Mucosa of stomach (tissue), 1 donor: ENCODE measurements around the gene SH3BP4.

Experiments used
- H3K27me3 ChIP-seq: one replicate; pipeline ENCODE4 v1.7.0; 2013; ENCODE audit warnings: mild to moderate bottlenecking, low read length; ENCODE audit not compliant: control insufficient read depth, insufficient read depth
- H3K36me3 ChIP-seq: one replicate; pipeline ENCODE4 v1.7.0; 2013; ENCODE audit warnings: low read length; ENCODE audit not compliant: control insufficient read depth, insufficient read depth
- H3K4me1 ChIP-seq: one replicate; pipeline ENCODE4 v1.7.0; 2013; ENCODE audit warnings: mild to moderate bottlenecking, low read length; ENCODE audit not compliant: control insufficient read depth, insufficient read depth
- H3K4me3 ChIP-seq: one replicate; pipeline ENCODE4 v1.7.0; 2013; ENCODE audit warnings: low read length
- H3K9ac ChIP-seq: one replicate; pipeline ENCODE4 v1.7.0; 2013; ENCODE audit warnings: mild to moderate bottlenecking, low read length, moderate library complexity
- H3K9me3 ChIP-seq: one replicate; pipeline ENCODE4 v1.7.0; 2013; ENCODE audit warnings: mild to moderate bottlenecking, low read length, moderate library complexity; ENCODE audit not compliant: control insufficient read depth
- donor health status: Pancreatic carcinoma.

Gene SH3BP4

GRCh38 chr2:235094457-235094856, 142.6 kb downstream of the SH3BP4 start:
- no peaks in the 10 kb centered on the region for H3K4me1 ChIP-seq
- H3K27me3 ChIP-seq = no peaks in the 10 kb centered on the region
- no peaks in the 10 kb centered on the region for H3K36me3 ChIP-seq
- H3K9me3 ChIP-seq = no peaks in the 10 kb centered on the region
- H3K4me3 ChIP-seq = no peak overlapping the region
- no peak overlapping the region for H3K9ac ChIP-seq

- H3K9me3 ChIP-seq = no peaks in the 10 kb centered on the region
- H3K9ac ChIP-seq = no peak overlapping the region
- H3K4me3 ChIP-seq = no peak overlapping the region
- H3K4me1 ChIP-seq = no peaks in the 10 kb centered on the region
- H3K36me3 ChIP-seq = no peaks in the 10 kb centered on the region
- no peaks in the 10 kb centered on the region for H3K27me3 ChIP-seq
Measured at GRCh38 chr2:235095569-235095968, 143.8 kb downstream of the SH3BP4 start.

GRCh38 chr2:235096447-235096846, 144.6 kb downstream of the SH3BP4 start:
- Histone ChIP-seq H3K4me1 (no peaks in the 10 kb centered on the region), H3K36me3 (no peaks in the 10 kb centered on the region), H3K9me3 (no peaks in the 10 kb centered on the region), H3K27me3 (no peaks in the 10 kb centered on the region), H3K9ac (no peak overlapping the region), H3K4me3 (no peak overlapping the region)

- no peaks in the 10 kb centered on the region for H3K36me3 ChIP-seq
- no peak overlapping the region for H3K9ac ChIP-seq
- H3K9me3 ChIP-seq = no peaks in the 10 kb centered on the region
- no peaks in the 10 kb centered on the region for H3K27me3 ChIP-seq
- H3K4me1 ChIP-seq = no peaks in the 10 kb centered on the region
- H3K4me3 ChIP-seq = no peak overlapping the region
Measured at GRCh38 chr2:235097196-235097595, 145.4 kb downstream of the SH3BP4 start.

GRCh38 chr2:235098269-235098668, 146.5 kb downstream of the SH3BP4 start:
- Histone ChIP-seq H3K4me3 (no peak overlapping the region), H3K9ac (no peak overlapping the region), H3K9me3 (no peaks in the 10 kb centered on the region), H3K36me3 (no peaks in the 10 kb centered on the region), H3K27me3 (no peaks in the 10 kb centered on the region), H3K4me1 (no peaks in the 10 kb centered on the region)

- H3K27me3 ChIP-seq = no peaks in the 10 kb centered on the region
- no peaks in the 10 kb centered on the region for H3K4me1 ChIP-seq
- no peak overlapping the region for H3K4me3 ChIP-seq
- no peaks in the 10 kb centered on the region for H3K9me3 ChIP-seq
- H3K36me3 ChIP-seq = no peaks in the 10 kb centered on the region
- H3K9ac ChIP-seq = no peak overlapping the region
Measured at GRCh38 chr2:235098736-235099494, 147.1 kb downstream of the SH3BP4 start.

GRCh38 chr2:235102896-235103295, 151.1 kb downstream of the SH3BP4 start:
- H3K9me3 ChIP-seq = no peaks in the 10 kb centered on the region
- H3K9ac ChIP-seq = no peak overlapping the region
- no peaks in the 10 kb centered on the region for H3K36me3 ChIP-seq
- H3K4me1 ChIP-seq = no peaks in the 10 kb centered on the region
- no peak overlapping the region for H3K4me3 ChIP-seq
- no peaks in the 10 kb centered on the region for H3K27me3 ChIP-seq
